PFSK-1 (cell line): Measurements from ENCODE around the gene GAGE12E.
"Not testable (repeated sequence)": the region's sequence is repeated elsewhere in the genome, so short reads cannot be mapped to it uniquely, and the experiment has no call there.

Experiments used
- POLR2AphosphoS5 ChIP-seq: IDR thresholded peaks from 2 replicates; pipeline ENCODE4 v1.6.1; 2012; ENCODE audit warnings: low read depth, mild to moderate bottlenecking, control low read depth, low read length, moderate library complexity
- REST ChIP-seq, 2 experiments: IDR thresholded peaks; 2 replicates each; pipeline versions ENCODE4 v1.6.1 to v1.8.0; 2011 to 2012; ENCODE audit warnings: low read depth in 2 of 2, low read length in 2 of 2, control low read depth in 1 of 2, inconsistent platforms in 1 of 2, mild to moderate bottlenecking in 1 of 2, moderate library complexity in 1 of 2; ENCODE audit not compliant: insufficient read depth in 1 of 2
- SIN3A ChIP-seq: IDR thresholded peaks from 2 replicates; pipeline ENCODE4 v1.6.1; 2012; ENCODE audit warnings: mild to moderate bottlenecking, low read length, moderate library complexity, borderline replicate concordance; ENCODE audit not compliant: insufficient read depth
- TAF1 ChIP-seq: IDR thresholded peaks from 2 replicates; pipeline ENCODE4 v1.6.1; 2012; ENCODE audit warnings: low read length, control low read depth, borderline replicate concordance; ENCODE audit not compliant: insufficient read depth

DNA sequence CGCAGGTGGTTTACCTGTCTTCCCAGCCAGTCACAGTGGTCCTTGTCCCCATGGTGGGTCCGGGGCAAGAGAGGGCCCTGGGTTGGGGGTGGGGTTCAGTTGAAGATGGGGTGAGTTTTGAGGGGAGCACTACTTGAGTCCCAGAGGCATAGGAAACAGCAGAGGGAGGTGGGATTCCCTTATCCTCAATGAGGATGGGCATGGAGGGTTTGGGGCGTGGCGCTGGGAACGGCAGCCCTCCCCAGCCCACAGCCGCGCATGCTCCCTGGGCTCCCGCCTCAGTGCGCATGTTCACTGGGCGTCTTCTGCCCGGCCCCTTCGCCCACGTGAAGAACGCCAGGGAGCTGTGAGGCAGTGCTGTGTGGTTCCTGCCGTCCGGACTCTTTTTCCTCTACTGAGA, 47.6 kb downstream of the GAGE12E start, which contains the start of gene GAGE1:
- TF ChIP-seq REST (IDR thresholded peaks at IDR 0.05; ENCODE audit: insufficient read depth in 1 of 2, low read depth in 2 of 2, low read length in 2 of 2); TAF1; SIN3A; POLR2AphosphoS5: not testable (repeated sequence)
